ENCODE measurements around the gene IFT74. TPM values are rescaled to one million over a fixed set of nuclear protein-coding genes. Genes with fewer than 3 reads are reported as not detected.

Gene IFT74
- total and polyA plus RNA-seq, 10 of the 15 experiments (the other 5 are each of a cell fraction or from before 2014, with no cell fraction given): 7.6 to 15.4 (median 12.3) TPM

GRCh38 chr9:27054125-27054524, 97.9 kb downstream of the IFT74 start (continued):
- TF ChIP-seq TCF3 (IDR thresholded peaks at IDR 0.05; ENCODE audit: borderline replicate concordance, insufficient read depth, low read depth, low read length) (no peak), ZNF217 (IDR thresholded peaks at IDR 0.05) (no peak), ASH2L (IDR thresholded peaks at IDR 0.05; ENCODE audit: borderline replicate concordance, low read depth) (no peak)
- TF ChIP-seq, protein P1, sequence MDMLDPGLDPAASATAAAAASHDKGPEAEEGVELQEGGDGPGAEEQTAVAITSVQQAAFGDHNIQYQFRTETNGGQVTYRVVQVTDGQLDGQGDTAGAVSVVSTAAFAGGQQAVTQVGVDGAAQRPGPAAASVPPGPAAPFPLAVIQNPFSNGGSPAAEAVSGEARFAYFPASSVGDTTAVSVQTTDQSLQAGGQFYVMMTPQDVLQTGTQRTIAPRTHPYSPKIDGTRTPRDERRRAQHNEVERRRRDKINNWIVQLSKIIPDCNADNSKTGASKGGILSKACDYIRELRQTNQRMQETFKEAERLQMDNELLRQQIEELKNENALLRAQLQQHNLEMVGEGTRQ (IDR thresholded peaks at IDR 0.05; ENCODE audit: borderline replicate concordance, low read depth, low read length): no peak
- TF ChIP-seq, protein P2, sequence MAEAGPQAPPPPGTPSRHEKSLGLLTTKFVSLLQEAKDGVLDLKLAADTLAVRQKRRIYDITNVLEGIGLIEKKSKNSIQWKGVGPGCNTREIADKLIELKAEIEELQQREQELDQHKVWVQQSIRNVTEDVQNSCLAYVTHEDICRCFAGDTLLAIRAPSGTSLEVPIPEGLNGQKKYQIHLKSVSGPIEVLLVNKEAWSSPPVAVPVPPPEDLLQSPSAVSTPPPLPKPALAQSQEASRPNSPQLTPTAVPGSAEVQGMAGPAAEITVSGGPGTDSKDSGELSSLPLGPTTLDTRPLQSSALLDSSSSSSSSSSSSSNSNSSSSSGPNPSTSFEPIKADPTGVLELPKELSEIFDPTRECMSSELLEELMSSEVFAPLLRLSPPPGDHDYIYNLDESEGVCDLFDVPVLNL (IDR thresholded peaks at IDR 0.05; ENCODE audit: low read depth, low read length): no peak

GRCh38 chr9:27054841-27055240, 98.6 kb downstream of the IFT74 start:
- in situ Hi-C loops (cut with MboI): no loop called here
- Histone ChIP-seq H3K79me2 (ENCODE audit: control insufficient read depth, insufficient read depth, low read length) (no peaks in the 10 kb centered on the region), H3K9ac (ENCODE audit: control insufficient read depth, insufficient read depth, low read length) (no peak overlapping the region), H3K9me3 (replicated peaks; ENCODE audit: control insufficient read depth, insufficient read depth, low read length) (no peaks in the 10 kb centered on the region), H3K4me1 (ENCODE audit: control insufficient read depth, insufficient read depth, low read length) (no peaks in the 10 kb centered on the region), H3K4me3 (no peak overlapping the region), H3K27ac (ENCODE audit: control insufficient read depth, insufficient read depth) (no peak overlapping the region), H3K4me2 (ENCODE audit: control insufficient read depth, insufficient read depth) (no peak overlapping the region), H4K20me1 (ENCODE audit: control insufficient read depth, insufficient read depth) (no peaks in the 10 kb centered on the region), H3K36me3 (ENCODE audit: control insufficient read depth in 2 of 2, insufficient read depth in 2 of 2, low read length in 1 of 2) (no peaks in the 10 kb centered on the region), H2AFZ (ENCODE audit: control insufficient read depth, low read depth, low read length) (no peak overlapping the region), H3K27me3 (replicated peaks in 1 of 2; ENCODE audit: control insufficient read depth in 2 of 2, insufficient read depth in 2 of 2, low read length in 1 of 2) (no peaks in the 10 kb centered on the region)
- SMC1A ChIA-PET (ENCODE audit: uncharacterized antibody, unreplicated experiment): no interaction called here
- CTCF ChIA-PET: no interaction called here
- ATAC-seq (no peak), FAIRE-seq (no peak), DNase-seq (ENCODE audit: low read depth, low spot score) (no peak)
- no peak for TF ChIP-seq MEF2B (IDR thresholded peaks at IDR 0.05; ENCODE audit: partially characterized antibody, poor library complexity, severe bottlenecking)
- no peak for TF ChIP-seq E4F1 (IDR thresholded peaks at IDR 0.05; ENCODE audit: borderline replicate concordance, partially characterized antibody)
- POLR2A ChIA-PET: no interaction called here
- RAD21 ChIA-PET (ENCODE audit: unreplicated experiment): no interaction called here
- no TSS peak for BruUV-seq (replicated peaks)
- intact Hi-C loops (cut with micrococcal nuclease; ENCODE audit: unreplicated experiment): no loop called here

Measured in GM12878 (cell line).